Spleen (tissue), 13 donors: ENCODE results near the gene DAAM2. TPM values are rescaled to one million over a fixed set of nuclear protein-coding genes. Genes with fewer than 3 reads are reported as not detected.
A peak's percentile ranks its signal among the peaks of the same experiment; 100 is the strongest.

ENCODE experiments used
- DNase-seq: peaks from one replicate; pipeline ENCODE4 v3.0.0-alpha.2; 2020
- H3K27ac ChIP-seq, 8 donors: fragments of 200-600 bp; sonication (generic) in 7 of 8; 1 replicate in 4 of 8; 2 replicates in 4 of 8; pipeline versions ENCODE4 v1.5.0 to v1.8.0; 2016 to 2021; ENCODE audit warnings: inconsistent platforms in 4 of 8, mild to moderate bottlenecking in 4 of 8, moderate library complexity in 1 of 8
- H3K27me3 ChIP-seq, 7 donors: fragments of 200-600 bp; sonication (generic) in 6 of 7; replicated peaks in 1 of 7; 1 replicate in 4 of 7; 2 replicates in 3 of 7; pipeline versions ENCODE4 v1.5.0 to v1.8.0; 2016 to 2021; ENCODE audit warnings: inconsistent platforms in 3 of 7, mild to moderate bottlenecking in 1 of 7
- H3K36me3 ChIP-seq, 6 donors: fragments of 200-600 bp; sonication (generic) in 5 of 6; 1 replicate in 4 of 6; 2 replicates in 2 of 6; pipeline versions ENCODE4 v1.5.0 to v1.8.0; 2016 to 2021; ENCODE audit warnings: inconsistent platforms in 2 of 6
- H3K4me1 ChIP-seq, 6 donors: fragments of 200-600 bp; sonication (generic) in 5 of 6; 1 replicate in 3 of 6; 2 replicates in 3 of 6; pipeline versions ENCODE4 v1.5.0 to v1.8.0; 2016 to 2021; ENCODE audit warnings: inconsistent platforms in 3 of 6
- H3K4me3 ChIP-seq, 8 donors: fragments of 200-600 bp; sonication (generic) in 7 of 8; 1 replicate in 4 of 8; 2 replicates in 4 of 8; pipeline versions ENCODE4 v1.5.0 to v1.8.0; 2016 to 2021; ENCODE audit warnings: inconsistent platforms in 4 of 8, mild to moderate bottlenecking in 4 of 8, moderate library complexity in 2 of 8
- H3K9me3 ChIP-seq, 8 donors: fragments of 200-600 bp; sonication (generic) in 7 of 8; 1 replicate in 4 of 8; 2 replicates in 4 of 8; pipeline versions ENCODE4 v1.5.0 to v1.8.0; 2016 to 2021; ENCODE audit warnings: inconsistent platforms in 4 of 8
- POLR2A ChIP-seq, 3 donors: fragments of 450-650 bp; IDR thresholded peaks; one replicate each; pipeline ENCODE4 v1.5.1; 2017; ENCODE audit warnings: antibody characterized with exemption in 3 of 3, mild to moderate bottlenecking in 1 of 3
- POLR2AphosphoS5 ChIP-seq, 3 donors: sonication (generic); formaldehyde crosslinking; IDR thresholded peaks; one replicate each; pipeline ENCODE4 v1.5.1; 2017; ENCODE audit warnings: antibody characterized with exemption in 3 of 3
- WGBS, 5 donors: extraction: QIAGEN DNeasy Blood & Tissue Kit in 3 of 5; methylation state at CpG; one replicate each; pipeline versions ENCODE4 v1.1.5 to v1.1.7; 2013 to 2018; 5-methylcytosine and 5-hydroxymethylcytosine counted together
- intact Hi-C: fragments of 100-400 bp; cut with DNase I; formaldehyde crosslinking; loops from one replicate; pipeline ENCODE4 v1.15.0; 2023; ENCODE audit warnings: low total_unique reads
- long read RNA-seq, 2 donors: transcript quantifications; one replicate each; lab custom pipeline, GENCODE V29; 2026
- polyA plus RNA-seq, 3 donors: library from polyadenylated mRNA; stranded (reverse); fragments of 200-250 nt; gene quantifications; one replicate each; pipeline ENCODE4 v1.2.1, GENCODE V29; 2013
- total RNA-seq, 7 donors: library from RNA; depleted of rRNA in 3 of 7; stranded (reverse); fragments of >200 nt in 3 of 7; fragmentation: NEBNext Ultra II Directional in 4 of 7; extraction: Animal tissue kit (Norgen Biotek cat#: 25700) in 4 of 7; gene quantifications; one replicate each; pipeline versions ENCODE4 v1.1.0 to v1.2.1, GENCODE V29; 2016 to 2021
- TF ChIP-seq, protein P1 (sequence below), 11 experiments: fragments of 200-600 bp in 7 of 11; fragments of 450-650 bp in 4 of 11; sonication (generic) in 4 of 11; IDR thresholded peaks in 8 of 11; conservative IDR thresholded peaks in 3 of 11; 1 replicate in 7 of 11; 2 replicates in 4 of 11; pipeline versions ENCODE4 v1.4.0 to v1.8.0; 2016 to 2021; ENCODE audit warnings: antibody characterized with exemption in 11 of 11, inconsistent platforms in 4 of 11, mild to moderate bottlenecking in 1 of 11
- donor health status: healthy with polysubstance abuse.
- donor health status: DM: no; HTN: no; CAD: no; lungs with moderate emphysema.
- donor health status: DM: no; HTN: no; CAD: no.
- donor health status: Bipolar disorder and iron deficiency.
- donor health status: healthy.
- donor health status: DM: no; HTN: no; CAD: no.
- donor health status: DM: yes; HTN: yes; CAD: no.

The DAAM2 gene
- total RNA-seq (100 to 1,000 TPM in 3 of 7 donors, 10 to 100 TPM in 4; 26.0 to 115 (median 95.1) TPM), polyA plus RNA-seq (10 to 100 TPM in 1 of 3 donors, 1 to 10 TPM in 2; 6.0 to 24.5 (median 7.3) TPM)
- long read RNA-seq, donor 1, transcript DAAM2-205 (14 exons, 2,531 nt), result major isoform, 5 of 19 reads
- long read RNA-seq, donor 1, partial matches to known transcripts, result 14 of 19 reads
- long read RNA-seq, donor 1, other reads (novel, unspliced or antisense), result 0 of 19 reads
- long read RNA-seq, donor 2, partial matches to known transcripts, result 0 of 3 reads
- long read RNA-seq, donor 2, other reads (novel, unspliced or antisense), result 0 of 3 reads

GRCh38 chr6:39791850-39792539 is at the start of gene DAAM2:
Gene DAAM2, plus strand, starts transcription at chr6:39792376. Its CDS starts 63,927 bp downstream, at chr6:39856303.
- Histone ChIP-seq H3K36me3 (no peaks in the 10 kb centered on the region), H3K27me3 (peaks cover 0 to 67% (median 26%) of the 10 kb centered on the region in 7 donors), H3K9me3 (no peaks in the 10 kb centered on the region), H3K27ac (peak within 1 kb of the TSS in 7 of 8 donors; percentile 72 to 87 (median 79)), H3K4me1 (peaks cover 0 to 24% (median 10%) of the 10 kb centered on the region in 6 donors), H3K4me3 (peak within 1 kb of the TSS; percentile 23 to 69 (median 40))
- intact Hi-C loops, result no loop called here
- TF ChIP-seq POLR2A (IDR thresholded peaks at IDR 0.05), result no peak
- peak; percentile 26 to 79 (median 74) for TF ChIP-seq POLR2AphosphoS5 (IDR thresholded peaks at IDR 0.05)
- TF ChIP-seq, protein P1, sequence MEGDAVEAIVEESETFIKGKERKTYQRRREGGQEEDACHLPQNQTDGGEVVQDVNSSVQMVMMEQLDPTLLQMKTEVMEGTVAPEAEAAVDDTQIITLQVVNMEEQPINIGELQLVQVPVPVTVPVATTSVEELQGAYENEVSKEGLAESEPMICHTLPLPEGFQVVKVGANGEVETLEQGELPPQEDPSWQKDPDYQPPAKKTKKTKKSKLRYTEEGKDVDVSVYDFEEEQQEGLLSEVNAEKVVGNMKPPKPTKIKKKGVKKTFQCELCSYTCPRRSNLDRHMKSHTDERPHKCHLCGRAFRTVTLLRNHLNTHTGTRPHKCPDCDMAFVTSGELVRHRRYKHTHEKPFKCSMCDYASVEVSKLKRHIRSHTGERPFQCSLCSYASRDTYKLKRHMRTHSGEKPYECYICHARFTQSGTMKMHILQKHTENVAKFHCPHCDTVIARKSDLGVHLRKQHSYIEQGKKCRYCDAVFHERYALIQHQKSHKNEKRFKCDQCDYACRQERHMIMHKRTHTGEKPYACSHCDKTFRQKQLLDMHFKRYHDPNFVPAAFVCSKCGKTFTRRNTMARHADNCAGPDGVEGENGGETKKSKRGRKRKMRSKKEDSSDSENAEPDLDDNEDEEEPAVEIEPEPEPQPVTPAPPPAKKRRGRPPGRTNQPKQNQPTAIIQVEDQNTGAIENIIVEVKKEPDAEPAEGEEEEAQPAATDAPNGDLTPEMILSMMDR (IDR thresholded peaks at IDR 0.05 in 8 of 11, conservative IDR thresholded peaks at IDR 0.05 in 3 of 11), result peak in 2 of 11 experiments; percentile 5 to 8
- peak; percentile 80 for DNase-seq
- 5 to 15% (median 8%) methylated on average over 30 to 55 of the region's 55 CpGs for WGBS, 5 donors

- Histone ChIP-seq H3K9me3 (peaks cover 0 to 4% (median 0%) of the 10 kb centered on the region in 8 donors), H3K36me3 (no peaks in the 10 kb centered on the region), H3K4me1 (no peaks in the 10 kb centered on the region), H3K4me3 (no peak overlapping the region), H3K27ac (no peak overlapping the region), H3K27me3 (peaks cover 0 to 6% (median 0%) of the 10 kb centered on the region in 7 donors)
- 79 to 92% (median 85%) methylated on average over 3 of the region's 3 CpGs for WGBS, 5 donors
- intact Hi-C loops, result no loop called here
- TF ChIP-seq POLR2AphosphoS5 (IDR thresholded peaks at IDR 0.05) (no peak), POLR2A (IDR thresholded peaks at IDR 0.05) (no peak)
- TF ChIP-seq, protein P1 (IDR thresholded peaks at IDR 0.05 in 8 of 11, conservative IDR thresholded peaks at IDR 0.05 in 3 of 11), result no peak
- DNase-seq, result no peak
Observed at GRCh38 chr6:39746795-39747194, 45.4 kb upstream of the DAAM2 start.

GRCh38 chr6:39752835-39753724 is 39.1 kb upstream of the DAAM2 start:
- Histone ChIP-seq H3K27ac (peak overlapping the region in 3 of 8 donors; percentile 26 to 47 (median 37)), H3K4me3 (no peak overlapping the region), H3K27me3 (no peaks in the 10 kb centered on the region), H3K4me1 (no peaks in the 10 kb centered on the region), H3K9me3 (no peaks in the 10 kb centered on the region), H3K36me3 (no peaks in the 10 kb centered on the region)
- intact Hi-C loops, result no loop called here
- DNase-seq, result no peak
- TF ChIP-seq, protein P1 (IDR thresholded peaks at IDR 0.05 in 8 of 11, conservative IDR thresholded peaks at IDR 0.05 in 3 of 11), result no peak
- no peak for TF ChIP-seq POLR2AphosphoS5 (IDR thresholded peaks at IDR 0.05)
- no peak for TF ChIP-seq POLR2A (IDR thresholded peaks at IDR 0.05)
- WGBS, 5 donors, result 80 to 88% (median 82%) methylated on average over 12 of the region's 12 CpGs
